Neural crest cell (in vitro differentiated cells): Measurements from ENCODE around the gene EFCAB13. TPM values are rescaled to one million over a fixed set of nuclear protein-coding genes. Genes with fewer than 3 reads are reported as not detected.

Source experiments
- DNase-seq: peaks from one replicate; pipeline ENCODE4 v3.0.0; 2021; ENCODE audit warnings: low read depth, mixed read lengths, low spot score
- H3K27ac Mint-ChIP-seq: one replicate; pipeline ENCODE4 v1.8.0; 2021; ENCODE audit warnings: mild to moderate bottlenecking, mixed read lengths; ENCODE audit not compliant: unreplicated experiment
- H3K27me3 Mint-ChIP-seq: 2 replicates; pipeline ENCODE4 v1.8.0; 2021; ENCODE audit warnings: low read depth, mild to moderate bottlenecking, mixed read lengths
- H3K36me3 Mint-ChIP-seq: 2 replicates; pipeline ENCODE4 v1.8.0; 2021; ENCODE audit warnings: low read depth, mild to moderate bottlenecking, mixed read lengths
- H3K4me1 Mint-ChIP-seq: 2 replicates; pipeline ENCODE4 v1.8.0; 2021; ENCODE audit warnings: mixed read lengths
- H3K4me3 Mint-ChIP-seq: one replicate; pipeline ENCODE4 v1.8.0; 2021; ENCODE audit warnings: mild to moderate bottlenecking, mixed read lengths
- H3K9me3 Mint-ChIP-seq: 2 replicates; pipeline ENCODE4 v1.8.0; 2021; ENCODE audit warnings: mixed read lengths
- total RNA-seq: library from RNA; stranded (reverse); gene quantifications from 2 replicates; pipeline ENCODE4 v1.2.1, GENCODE V29; 2021
- TF ChIP-seq, protein P1 (sequence below): fragments of 200-600 bp; sonication (generic); conservative IDR thresholded peaks from 2 replicates; pipeline ENCODE4 v1.5.0; 2021; ENCODE audit warnings: antibody characterized with exemption, mild to moderate bottlenecking

EFCAB13 gene
- total RNA-seq, 1 donor from 2014 or later, result 2.2 TPM

- Mint-ChIP-seq H3K36me3 (no peaks in the 10 kb centered on the region), H3K4me1 (no peaks in the 10 kb centered on the region), H3K27ac (no peak overlapping the region), H3K4me3 (no peak overlapping the region), H3K27me3 (peaks cover 8% of the 10 kb centered on the region), H3K9me3 (no peaks in the 10 kb centered on the region)
- TF ChIP-seq, protein P1, sequence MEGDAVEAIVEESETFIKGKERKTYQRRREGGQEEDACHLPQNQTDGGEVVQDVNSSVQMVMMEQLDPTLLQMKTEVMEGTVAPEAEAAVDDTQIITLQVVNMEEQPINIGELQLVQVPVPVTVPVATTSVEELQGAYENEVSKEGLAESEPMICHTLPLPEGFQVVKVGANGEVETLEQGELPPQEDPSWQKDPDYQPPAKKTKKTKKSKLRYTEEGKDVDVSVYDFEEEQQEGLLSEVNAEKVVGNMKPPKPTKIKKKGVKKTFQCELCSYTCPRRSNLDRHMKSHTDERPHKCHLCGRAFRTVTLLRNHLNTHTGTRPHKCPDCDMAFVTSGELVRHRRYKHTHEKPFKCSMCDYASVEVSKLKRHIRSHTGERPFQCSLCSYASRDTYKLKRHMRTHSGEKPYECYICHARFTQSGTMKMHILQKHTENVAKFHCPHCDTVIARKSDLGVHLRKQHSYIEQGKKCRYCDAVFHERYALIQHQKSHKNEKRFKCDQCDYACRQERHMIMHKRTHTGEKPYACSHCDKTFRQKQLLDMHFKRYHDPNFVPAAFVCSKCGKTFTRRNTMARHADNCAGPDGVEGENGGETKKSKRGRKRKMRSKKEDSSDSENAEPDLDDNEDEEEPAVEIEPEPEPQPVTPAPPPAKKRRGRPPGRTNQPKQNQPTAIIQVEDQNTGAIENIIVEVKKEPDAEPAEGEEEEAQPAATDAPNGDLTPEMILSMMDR, result no peak
- DNase-seq, result no peak
These were observed 12.3 kb upstream of the EFCAB13 start for GRCh38 chr17:47311420-47311819.

GRCh38 chr17:47315451-47316266 is 8.1 kb upstream of the EFCAB13 start:
- H3K4me3 Mint-ChIP-seq, result no peak overlapping the region
- TF ChIP-seq, protein P1, result peak; percentile 91
- H3K27ac Mint-ChIP-seq, result no peak overlapping the region
- no peaks in the 10 kb centered on the region for H3K4me1 Mint-ChIP-seq
- peaks cover 2% of the 10 kb centered on the region for H3K27me3 Mint-ChIP-seq
- DNase-seq, result no peak
- H3K36me3 Mint-ChIP-seq, result no peaks in the 10 kb centered on the region
- no peaks in the 10 kb centered on the region for H3K9me3 Mint-ChIP-seq

GRCh38 chr17:47316311-47316710 is 7.4 kb upstream of the EFCAB13 start:
- TF ChIP-seq, protein P1, result no peak
- Mint-ChIP-seq H3K4me3 (no peak overlapping the region), H3K27ac (no peak overlapping the region), H3K27me3 (peaks cover 2% of the 10 kb centered on the region), H3K4me1 (no peaks in the 10 kb centered on the region), H3K36me3 (peaks cover 4% of the 10 kb centered on the region), H3K9me3 (peaks cover 4% of the 10 kb centered on the region)
- DNase-seq, result no peak

DNA sequence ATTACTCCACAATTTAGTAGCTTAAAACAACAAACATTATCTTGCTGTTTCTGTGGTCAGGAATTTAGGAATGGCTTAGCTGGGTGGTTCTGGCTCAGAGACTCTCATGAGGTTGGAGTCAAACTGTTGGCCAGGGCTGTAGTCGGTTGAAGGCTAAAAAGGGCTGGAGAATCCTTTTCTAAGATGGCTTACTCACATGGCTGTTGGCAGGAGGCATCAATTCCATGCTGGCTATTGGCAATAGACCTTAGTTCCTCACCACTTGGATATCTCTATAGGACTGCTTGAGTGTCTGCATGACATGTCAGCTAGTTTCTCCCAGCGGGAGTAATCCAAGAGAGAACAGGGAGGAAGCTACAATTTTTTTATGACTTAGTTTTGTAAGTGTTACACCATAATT is 6.6 kb upstream of the EFCAB13 start:
- peaks cover 4% of the 10 kb centered on the region for H3K36me3 Mint-ChIP-seq
- peaks cover 4% of the 10 kb centered on the region for H3K9me3 Mint-ChIP-seq
- no peak overlapping the region for H3K27ac Mint-ChIP-seq
- no peaks in the 10 kb centered on the region for H3K4me1 Mint-ChIP-seq
- H3K4me3 Mint-ChIP-seq, result no peak overlapping the region
- TF ChIP-seq, protein P1, result no peak
- H3K27me3 Mint-ChIP-seq, result peaks cover 2% of the 10 kb centered on the region
- no peak for DNase-seq

- TF ChIP-seq, protein P1, result no peak
- Mint-ChIP-seq H3K9me3 (peaks cover 8% of the 10 kb centered on the region), H3K4me1 (peaks cover 10% of the 10 kb centered on the region), H3K27ac (no peak overlapping the region), H3K36me3 (peaks cover 4% of the 10 kb centered on the region), H3K4me3 (no peak overlapping the region), H3K27me3 (peaks cover 10% of the 10 kb centered on the region)
- DNase-seq, result no peak
These were observed 5.4 kb upstream of the EFCAB13 start for GRCh38 chr17:47318197-47318918.
